ENCODE data around the gene LMNA.
"Not testable (repeated sequence)": the region's sequence is repeated elsewhere in the genome, so short reads cannot be mapped to it uniquely, and the experiment has no call there.

Gene LMNA

GRCh38 chr1:156122086-156122485 lies 7.6 kb downstream of the LMNA start:
- CTCF ChIA-PET, result interaction anchor here (2.1 to 27.7 kb wide), 3 partner anchors 10 to 102 kb away, joined by 6 to 1172 read pairs (median 18); partner anchors contain the start of gene MEX3A
- TF ChIP-seq, protein P1, sequence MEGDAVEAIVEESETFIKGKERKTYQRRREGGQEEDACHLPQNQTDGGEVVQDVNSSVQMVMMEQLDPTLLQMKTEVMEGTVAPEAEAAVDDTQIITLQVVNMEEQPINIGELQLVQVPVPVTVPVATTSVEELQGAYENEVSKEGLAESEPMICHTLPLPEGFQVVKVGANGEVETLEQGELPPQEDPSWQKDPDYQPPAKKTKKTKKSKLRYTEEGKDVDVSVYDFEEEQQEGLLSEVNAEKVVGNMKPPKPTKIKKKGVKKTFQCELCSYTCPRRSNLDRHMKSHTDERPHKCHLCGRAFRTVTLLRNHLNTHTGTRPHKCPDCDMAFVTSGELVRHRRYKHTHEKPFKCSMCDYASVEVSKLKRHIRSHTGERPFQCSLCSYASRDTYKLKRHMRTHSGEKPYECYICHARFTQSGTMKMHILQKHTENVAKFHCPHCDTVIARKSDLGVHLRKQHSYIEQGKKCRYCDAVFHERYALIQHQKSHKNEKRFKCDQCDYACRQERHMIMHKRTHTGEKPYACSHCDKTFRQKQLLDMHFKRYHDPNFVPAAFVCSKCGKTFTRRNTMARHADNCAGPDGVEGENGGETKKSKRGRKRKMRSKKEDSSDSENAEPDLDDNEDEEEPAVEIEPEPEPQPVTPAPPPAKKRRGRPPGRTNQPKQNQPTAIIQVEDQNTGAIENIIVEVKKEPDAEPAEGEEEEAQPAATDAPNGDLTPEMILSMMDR (IDR thresholded peaks at IDR 0.05; ENCODE audit: control extremely low read depth, extremely low read depth, low read depth, missing control alignments), result no peak
- POLR2A ChIA-PET, result interaction anchor here (17.9 kb wide), 1 partner anchor 21 kb away, joined by 266 read pairs; no protein-coding TSS in a partner anchor
- no peak for DNase-seq (ENCODE audit: extremely low spot score)

- ChIA-PET CTCF (interaction anchor here (1.0 to 27.7 kb wide), 5 partner anchors 8 to 102 kb away, joined by 4 to 1172 read pairs (median 7); partner anchors contain the start of genes LMNA and MEX3A), POLR2A (interaction anchor here (17.9 kb wide), 1 partner anchor 21 kb away, joined by 266 read pairs; no protein-coding TSS in a partner anchor)
- TF ChIP-seq, protein P1 (IDR thresholded peaks at IDR 0.05; ENCODE audit: control extremely low read depth, extremely low read depth, low read depth, missing control alignments), result peak; percentile 39
- no peak for DNase-seq (ENCODE audit: extremely low spot score)
These were observed 8.2 kb downstream of the LMNA start for GRCh38 chr1:156122519-156123355.

DNA sequence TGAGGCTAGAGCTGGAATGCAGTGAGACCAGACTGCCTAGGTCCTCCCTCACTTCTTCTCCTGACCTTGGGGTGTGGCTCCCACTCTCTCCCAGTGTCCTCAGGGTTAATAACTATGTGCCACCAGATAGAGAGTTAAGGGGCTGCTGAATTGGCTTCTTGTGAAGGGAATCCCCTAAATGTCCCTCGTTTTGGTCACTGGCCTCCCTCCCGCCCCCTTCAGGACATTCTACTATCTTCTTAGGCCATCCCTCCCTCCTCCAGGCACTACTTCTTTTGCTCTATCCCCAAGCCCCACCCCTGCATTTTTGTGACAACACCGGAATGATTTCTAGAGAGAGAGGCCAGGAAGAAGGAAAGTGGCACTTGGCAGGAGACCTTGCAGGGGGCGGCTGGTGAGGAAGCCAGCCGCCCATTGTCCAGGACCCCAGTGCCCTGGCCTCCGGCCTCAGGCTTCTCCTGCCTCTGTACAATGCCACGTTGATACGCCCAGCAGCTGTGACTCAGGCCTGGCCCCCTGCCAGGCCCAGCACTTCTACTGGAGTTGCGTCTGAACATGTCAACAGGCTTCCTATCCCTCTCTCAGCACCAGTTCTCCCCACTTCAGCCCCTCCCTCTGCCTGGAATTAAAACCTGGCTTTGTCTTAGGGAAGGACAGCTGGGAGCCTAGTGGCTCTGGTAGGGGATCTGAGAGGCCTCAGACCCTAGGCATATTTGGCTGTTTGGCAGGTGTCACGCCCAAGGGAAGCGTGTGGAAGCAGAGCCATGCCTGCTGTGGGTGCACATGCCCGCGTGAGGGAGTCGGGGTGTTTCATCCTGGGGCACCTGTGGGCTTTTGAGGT lies 9.1 kb downstream of the LMNA start:
- TF ChIP-seq, protein P1 (IDR thresholded peaks at IDR 0.05; ENCODE audit: control extremely low read depth, extremely low read depth, low read depth, missing control alignments), result no peak
- ChIA-PET CTCF (interaction anchor here (1.0 to 27.7 kb wide), 5 partner anchors 9 to 101 kb away, joined by 4 to 1172 read pairs (median 7); partner anchors contain the start of genes LMNA and MEX3A), POLR2A (interaction anchor here (4.3 to 17.9 kb wide), 2 partner anchors 8 to 22 kb away, joined by 23 to 266 read pairs; partner anchors contain the start of gene LMNA)
- DNase-seq (ENCODE audit: extremely low spot score), result no peak

DNA sequence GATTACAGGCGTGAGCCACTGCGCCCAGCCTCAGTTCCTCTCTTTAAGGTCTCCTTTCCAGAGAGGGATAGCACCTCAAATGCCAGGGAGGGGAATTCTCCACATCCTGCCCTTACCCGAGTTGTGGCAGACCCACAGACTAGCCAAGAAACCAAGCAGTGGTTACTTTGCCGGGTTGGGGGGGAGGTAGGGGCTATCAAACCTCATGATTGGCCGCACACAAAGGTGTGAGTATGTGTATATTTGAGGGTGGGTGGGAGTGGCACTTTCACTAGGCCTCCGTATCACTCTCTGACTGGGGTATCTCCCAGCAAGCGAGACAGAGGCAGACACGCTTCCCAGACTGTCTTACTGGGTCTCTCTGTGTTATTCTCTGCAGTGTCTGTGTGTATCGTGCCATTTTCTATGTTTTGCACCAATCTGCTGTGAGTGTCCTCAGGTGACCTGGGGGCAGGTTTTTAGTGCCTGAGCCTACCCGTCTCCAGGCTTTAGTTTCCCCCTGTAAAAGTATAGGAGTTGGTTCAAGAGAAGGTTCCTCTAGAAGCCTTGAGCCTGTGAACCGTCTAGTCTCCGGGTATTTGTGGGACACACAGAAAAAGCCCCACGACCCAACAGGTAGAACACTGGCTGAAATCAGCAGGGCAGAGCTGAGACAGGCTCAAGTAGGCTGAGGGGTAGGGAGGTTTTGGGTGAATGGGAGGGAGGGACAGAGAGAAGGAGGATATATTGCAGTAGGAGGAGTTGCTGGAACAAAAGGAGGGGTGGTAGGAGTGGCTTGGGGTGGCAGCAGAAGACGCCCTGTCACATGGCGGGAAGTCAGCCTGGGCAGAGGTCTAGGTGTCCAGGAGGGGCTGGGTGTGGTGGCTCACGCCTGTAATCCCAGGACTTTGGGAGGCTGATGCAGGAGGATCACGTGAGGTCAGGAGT lies 10.3 kb downstream of the LMNA start:
- no peak for DNase-seq (ENCODE audit: extremely low spot score)
- ChIA-PET CTCF (interaction anchor here (0.6 to 27.7 kb wide), 6 partner anchors 8 to 218 kb away, joined by 3 to 1172 read pairs (median 5); partner anchors contain the start of genes LMNA and MEX3A), POLR2A (interaction anchor here (1.0 to 17.9 kb wide), 4 partner anchors 9 to 26 kb away, joined by 3 to 266 read pairs (median 13); partner anchors contain the start of gene LMNA)
- TF ChIP-seq, protein P1 (IDR thresholded peaks at IDR 0.05; ENCODE audit: control extremely low read depth, extremely low read depth, low read depth, missing control alignments), result no peak

DNA sequence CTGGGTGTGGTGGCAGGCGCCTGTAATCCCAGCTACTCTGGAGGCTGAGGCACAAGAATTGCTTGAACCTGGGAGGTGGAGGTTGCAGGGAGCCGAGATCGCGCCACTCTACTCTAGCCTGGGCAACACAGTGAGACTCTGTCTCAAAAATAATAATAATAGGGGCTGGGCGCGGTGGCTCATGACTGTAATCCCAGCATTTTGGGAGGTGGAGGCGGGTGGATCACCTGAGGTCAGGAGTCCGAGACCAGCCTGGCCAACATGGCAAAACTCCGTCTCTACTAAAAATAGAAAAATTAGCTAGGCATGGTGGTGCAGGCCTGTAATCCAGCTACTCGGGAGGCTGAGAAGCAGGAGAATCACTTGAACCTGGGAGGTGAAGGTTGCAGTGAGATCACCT lies 11.0 kb downstream of the LMNA start:
- POLR2A ChIA-PET, result interaction anchor here (1.0 to 17.9 kb wide), 4 partner anchors 10 to 25 kb away, joined by 3 to 266 read pairs (median 13); partner anchors contain the start of gene LMNA
- DNase-seq (ENCODE audit: extremely low spot score), result not testable (repeated sequence)
- CTCF ChIA-PET, result interaction anchor here (1.4 to 27.7 kb wide), 5 partner anchors 9 to 99 kb away, joined by 3 to 1172 read pairs (median 6); partner anchors contain the start of genes LMNA and MEX3A
